Measurements from ENCODE around the gene DCC.

GRCh38 chr18:52888014-52888413 lies 548.0 kb downstream of the DCC start:
- no peak for TF ChIP-seq CTCF (conservative IDR thresholded peaks at IDR 0.05; ENCODE audit: low read length)
- TF ChIP-seq EZH2phosphoT487 (IDR thresholded peaks at IDR 0.05; ENCODE audit: borderline replicate concordance) = no peak

Data from Loucy (cell line).